ENCODE data around the gene ERO1B.
"Not testable (repeated sequence)": the region's sequence is repeated elsewhere in the genome, so short reads cannot be mapped to it uniquely, and the experiment has no call there.

Gene ERO1B

GRCh38 chr1:236188084-236188483, 93.7 kb downstream of the ERO1B start:
- DNase-seq (ENCODE audit: low read depth), result not testable (repeated sequence)

- not testable (repeated sequence) for DNase-seq (ENCODE audit: low read depth)
These were observed 95.3 kb downstream of the ERO1B start for GRCh38 chr1:236186471-236186870.

DNA sequence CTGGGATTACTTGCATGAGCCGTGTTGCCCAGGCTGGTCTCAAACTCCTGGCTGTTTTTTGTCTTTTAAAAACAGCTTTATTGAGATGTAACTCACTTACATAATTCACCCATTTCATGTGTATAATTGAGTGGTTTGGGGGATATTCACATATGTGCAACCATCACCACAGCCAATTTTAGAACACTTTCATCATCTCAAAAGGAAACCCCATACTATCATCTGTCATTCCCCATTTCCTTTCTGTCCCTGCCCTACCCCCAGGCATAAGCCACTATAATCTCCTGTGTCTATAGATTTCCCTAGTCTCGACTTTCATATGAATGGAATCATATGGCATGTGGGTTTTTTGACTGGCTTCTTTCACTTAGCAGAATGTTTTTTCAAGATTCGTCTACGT, 96.1 kb downstream of the ERO1B start:
- DNase-seq (ENCODE audit: low read depth), result no peak

- no peak for DNase-seq (ENCODE audit: low read depth)
These were observed 100.7 kb downstream of the ERO1B start for GRCh38 chr1:236181059-236181458.

- DNase-seq (ENCODE audit: low read depth), result no peak
These were observed 102.1 kb downstream of the ERO1B start for GRCh38 chr1:236179634-236180033.

GRCh38 chr1:236176337-236177336, 105.1 kb downstream of the ERO1B start:
- DNase-seq (ENCODE audit: low read depth), result no peak

GRCh38 chr1:236175642-236176336, 106.0 kb downstream of the ERO1B start:
- no peak for DNase-seq (ENCODE audit: low read depth)

- DNase-seq (ENCODE audit: low read depth), result no peak
These were observed 108.5 kb downstream of the ERO1B start for GRCh38 chr1:236173174-236173767.

DNA sequence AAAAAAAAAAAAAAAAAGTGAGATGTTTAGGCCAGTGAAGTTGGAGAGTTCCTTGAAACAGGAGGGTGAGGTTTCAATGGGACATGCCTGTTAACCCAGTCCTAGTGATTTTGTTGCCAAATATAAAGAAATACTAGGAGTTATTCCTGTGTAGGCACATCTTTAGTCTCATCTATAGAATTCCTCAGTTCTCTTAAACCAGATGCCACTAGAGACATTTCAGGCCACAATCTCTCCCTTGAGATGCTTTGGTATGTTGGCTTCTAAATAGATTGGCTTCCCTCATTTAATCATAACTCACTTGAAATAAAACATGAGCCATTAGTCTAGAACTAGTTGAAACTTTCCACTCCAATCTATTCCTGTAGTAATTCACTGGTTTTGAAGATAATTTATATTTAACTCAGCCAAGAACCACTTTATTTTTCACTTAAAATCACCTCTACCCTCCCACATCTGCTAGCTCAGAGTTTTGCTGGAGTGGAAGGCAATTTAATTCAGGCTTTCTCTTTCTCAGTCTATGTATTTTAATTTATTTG, 109.6 kb downstream of the ERO1B start:
- DNase-seq (ENCODE audit: low read depth), result no peak

DNA sequence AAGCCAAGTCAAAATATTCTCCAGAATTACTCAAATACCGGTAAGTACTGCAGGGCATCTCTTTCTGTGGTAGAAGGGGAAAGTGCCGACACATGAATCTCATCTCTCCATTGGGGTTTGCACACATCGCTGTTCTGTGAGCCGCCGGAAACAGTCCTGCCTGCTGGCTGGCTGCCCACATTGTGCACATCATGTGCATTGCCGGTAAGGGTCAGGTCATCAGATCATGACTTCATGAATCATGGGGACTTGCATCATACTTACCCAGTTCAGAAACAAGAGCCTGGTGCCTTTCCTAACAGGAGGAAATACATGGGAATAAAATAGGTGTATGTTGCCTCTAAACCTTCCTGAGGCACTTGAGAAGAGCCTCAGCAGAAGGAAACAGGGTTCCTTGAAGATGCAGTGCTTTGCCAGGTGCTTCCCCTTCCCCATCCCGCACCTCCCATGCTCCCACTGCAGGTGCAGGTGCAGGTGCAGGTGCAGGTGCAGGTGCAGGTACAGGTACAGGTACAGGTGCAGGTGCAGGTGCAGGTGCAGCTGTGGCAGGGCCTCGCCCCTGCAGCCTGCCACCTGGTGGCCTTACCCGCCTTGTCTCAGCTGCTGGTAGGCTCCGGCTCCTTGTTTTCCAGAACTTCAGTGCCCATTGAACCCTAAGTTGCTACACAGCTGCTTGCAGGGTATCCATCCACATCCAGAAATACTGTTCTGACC, 112.9 kb downstream of the ERO1B start:
- DNase-seq (ENCODE audit: low read depth), result peak; percentile 53

- DNase-seq (ENCODE audit: low read depth), result no peak
These were observed 114.2 kb downstream of the ERO1B start for GRCh38 chr1:236167578-236167977.

- no peak for DNase-seq (ENCODE audit: low read depth)
These were observed 114.6 kb downstream of the ERO1B start for GRCh38 chr1:236167154-236167553.

GRCh38 chr1:236166041-236166440, 115.7 kb downstream of the ERO1B start:
- no peak for DNase-seq (ENCODE audit: low read depth)
